Adrenal gland (tissue), 12 donors: ENCODE measurements around the gene FAIM. TPM values are rescaled to one million over a fixed set of nuclear protein-coding genes. Genes with fewer than 3 reads are reported as not detected.

Experiments used
- DNase-seq, 7 donors: peaks; one replicate each; pipeline ENCODE4 v3.0.0-alpha.2; 2019 to 2020
- H3K27ac ChIP-seq, 5 donors: fragments of 200-600 bp; sonication (generic) in 4 of 5; 1 replicate in 3 of 5; 2 replicates in 2 of 5; pipeline versions ENCODE4 v1.5.1 to v1.8.0; 2016 to 2020; ENCODE audit warnings: mild to moderate bottlenecking in 1 of 5
- H3K27me3 ChIP-seq: fragments of 200-600 bp; 2 replicates; pipeline ENCODE4 v1.8.0; 2021
- H3K36me3 ChIP-seq, 2 donors: fragments of 200-600 bp; replicated peaks in 1 of 2; 1 replicate in 1 of 2; 2 replicates in 1 of 2; pipeline versions ENCODE4 v1.5.1 to v1.8.0; 2018 to 2022
- H3K4me1 ChIP-seq, 2 donors: fragments of 200-600 bp; replicated peaks in 1 of 2; 1 replicate in 1 of 2; 2 replicates in 1 of 2; pipeline versions ENCODE4 v1.5.1 to v1.8.0; 2018 to 2021
- H3K4me3 ChIP-seq, 4 donors: fragments of 200-600 bp; sonication (generic) in 3 of 4; one replicate each; pipeline ENCODE4 v1.5.1; 2016 to 2018
- H3K9me3 ChIP-seq, 3 donors: fragments of 200-600 bp; sonication (generic) in 1 of 3; replicated peaks in 1 of 3; 1 replicate in 2 of 3; 2 replicates in 1 of 3; pipeline versions ENCODE4 v1.5.1 to v1.8.0; 2016 to 2021
- CTCF ChIP-seq, 6 experiments: fragments of 450-650 bp in 4 of 6; fragments of 200-600 bp in 2 of 6; sonication (generic) in 1 of 6; IDR thresholded peaks; 1 replicate in 5 of 6; 2 replicates in 1 of 6; pipeline versions ENCODE4 v1.5.1 to v1.8.0; 2016 to 2021; ENCODE audit warnings: antibody characterized with exemption in 6 of 6, mild to moderate bottlenecking in 2 of 6, moderate library complexity in 1 of 6
- POLR2A ChIP-seq, 2 donors: fragments of 450-650 bp; IDR thresholded peaks; one replicate each; pipeline ENCODE4 v1.6.1; 2017; ENCODE audit warnings: antibody characterized with exemption in 2 of 2, mild to moderate bottlenecking in 2 of 2, moderate library complexity in 1 of 2
- WGBS, 4 donors: extraction: QIAGEN DNeasy Blood & Tissue Kit in 2 of 4; methylation state at CpG; one replicate each; pipeline versions ENCODE4 v1.1.5 to v1.1.7; 2013 to 2017; 5-methylcytosine and 5-hydroxymethylcytosine counted together
- intact Hi-C, 2 donors: fragments of 100-400 bp; cut with DNase I; formaldehyde crosslinking; loops; one replicate each; pipeline versions ENCODE4 v1.14.1 to v1.15.0; 2022 to 2023
- polyA plus RNA-seq, 3 donors: library from polyadenylated mRNA; stranded (reverse); fragments of 200-250 nt in 2 of 3; fragments of 350-450 nt in 1 of 3; fragmentation: Illumina TruSeq in 1 of 3; extraction: RNeasy Lipid Tissue Mini Kit (QIAGEN cat#74804) in 1 of 3; gene quantifications; one replicate each; pipeline ENCODE4 v1.2.3, GENCODE V29; 2013 to 2014
- total RNA-seq, 9 donors: library from RNA; depleted of rRNA in 4 of 9; stranded (reverse); fragments of >200 nt in 4 of 9; fragments of 120-200 nt in 1 of 9; fragmentation: NEBNext Ultra II Directional in 1 of 9; extraction: Animal tissue kit (Norgen Biotek cat#: 25700) in 1 of 9; gene quantifications; one replicate each; pipeline versions ENCODE4 v1.1.0 to v1.2.4, GENCODE V29; 2013 to 2023
- donor health status: healthy with polysubstance abuse.
- donor health status: Bipolar disorder and iron deficiency.
- donor health status: DM: yes; HTN: yes; CAD: no.
- donor health status: DM: no; HTN: no; CAD: no.
- donor health status: DM: no; HTN: no; CAD: no.
- donor health status: DM: yes; HTN: yes; CAD: no.

The FAIM gene
- total and polyA plus RNA-seq, 12 donors = 5.5 to 26.5 (median 9.6) TPM

GRCh38 chr3:138578961-138579574, 29.5 kb upstream of the FAIM start:
- intact Hi-C loops = no loop called here
- Histone ChIP-seq H3K27me3 (no peaks in the 10 kb centered on the region), H3K36me3 (no peaks in the 10 kb centered on the region), H3K27ac (no peak overlapping the region), H3K4me1 (no peaks in the 10 kb centered on the region), H3K4me3 (no peak overlapping the region), H3K9me3 (no peaks in the 10 kb centered on the region)
- no peak for DNase-seq
- WGBS, 4 donors = 89 to 95% (median 91%) methylated on average over 6 of the region's 6 CpGs
- TF ChIP-seq POLR2A (IDR thresholded peaks at IDR 0.05) = no peak
- TF ChIP-seq CTCF (IDR thresholded peaks at IDR 0.05) = no peak

GRCh38 chr3:138587374-138587773, 21.2 kb upstream of the FAIM start:
- Histone ChIP-seq H3K36me3 (no peaks in the 10 kb centered on the region), H3K4me1 (no peaks in the 10 kb centered on the region), H3K4me3 (no peak overlapping the region), H3K27me3 (no peaks in the 10 kb centered on the region), H3K9me3 (no peaks in the 10 kb centered on the region), H3K27ac (no peak overlapping the region)
- no peak for DNase-seq
- 81 to 100% (median 97%) methylated on average over 1 of the region's 1 CpG for WGBS, 4 donors
- TF ChIP-seq POLR2A (IDR thresholded peaks at IDR 0.05) (no peak), CTCF (IDR thresholded peaks at IDR 0.05) (no peak)
- intact Hi-C loops = no loop called here

GRCh38 chr3:138588445-138588844, 20.1 kb upstream of the FAIM start:
- DNase-seq = no peak
- TF ChIP-seq CTCF (IDR thresholded peaks at IDR 0.05) (no peak), POLR2A (IDR thresholded peaks at IDR 0.05) (no peak)
- no peak overlapping the region for H3K27ac ChIP-seq
- no peak overlapping the region for H3K4me3 ChIP-seq
- WGBS, 4 donors = 91 to 97% (median 95%) methylated on average over 5 of the region's 5 CpGs
- H3K27me3 ChIP-seq = no peaks in the 10 kb centered on the region
- intact Hi-C loops = no loop called here
- H3K4me1 ChIP-seq = peaks cover 4 to 7% of the 10 kb centered on the region in 2 donors
- no peaks in the 10 kb centered on the region for H3K9me3 ChIP-seq
- H3K36me3 ChIP-seq = no peaks in the 10 kb centered on the region

- Histone ChIP-seq H3K4me1 (peaks cover 5 to 11% of the 10 kb centered on the region in 2 donors), H3K9me3 (no peaks in the 10 kb centered on the region), H3K27ac (no peak overlapping the region), H3K36me3 (no peaks in the 10 kb centered on the region), H3K4me3 (no peak overlapping the region), H3K27me3 (no peaks in the 10 kb centered on the region)
- 82 to 85% (median 84%) methylated on average over 1 of the region's 1 CpG for WGBS, 4 donors
- no peak for TF ChIP-seq POLR2A (IDR thresholded peaks at IDR 0.05)
- TF ChIP-seq CTCF (IDR thresholded peaks at IDR 0.05) = no peak
- intact Hi-C loops = loop anchor here in 1 of 2 donors (5.0 kb wide), 1 partner anchor 326 kb away; no protein-coding TSS in a partner anchor
- DNase-seq = no peak
Observed at GRCh38 chr3:138591392-138591791, 17.2 kb upstream of the FAIM start.
